HG02885 (cell line): ENCODE results near the gene FMO5.
"Not testable (repeated sequence)": the region's sequence is repeated elsewhere in the genome, so short reads cannot be mapped to it uniquely, and the experiment has no call there.

Experiments used
- ATAC-seq: cut with Tn5 transposase; IDR thresholded peaks from one replicate; pipeline ENCODE4 v1.9.1; 2021; ENCODE audit warnings: mild to moderate bottlenecking; ENCODE audit not compliant: unreplicated experiment, poor library complexity

The FMO5 gene

DNA sequence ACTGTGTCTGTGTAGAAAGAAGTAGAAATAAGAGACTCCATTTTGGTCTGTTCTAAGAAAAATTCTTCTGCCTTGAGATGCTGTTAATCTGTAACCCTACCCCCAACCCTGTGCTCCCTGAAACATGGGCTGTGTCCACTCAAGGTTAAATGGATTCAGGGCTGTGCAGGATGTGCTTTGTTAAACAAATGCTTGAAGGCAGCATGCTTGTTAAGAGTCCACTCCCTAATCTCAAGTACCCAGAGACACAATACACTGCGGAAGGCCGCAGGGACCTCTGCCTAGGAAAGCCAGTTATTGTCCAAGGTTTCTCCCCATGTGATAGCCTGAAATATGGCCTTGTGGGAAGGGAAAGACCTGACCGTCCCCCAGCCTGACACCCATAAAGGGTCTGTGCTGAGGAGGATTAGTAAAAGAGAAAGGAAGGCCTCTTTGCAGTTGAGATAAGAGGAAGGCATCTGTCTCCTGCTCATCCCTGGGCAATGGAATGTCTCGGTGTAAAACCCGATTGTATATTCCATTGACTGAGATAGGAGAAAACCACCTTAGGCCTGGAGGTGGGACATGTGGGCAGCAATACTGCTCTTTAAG is 15.1 kb upstream of the FMO5 start:
- not testable (repeated sequence) for ATAC-seq

DNA sequence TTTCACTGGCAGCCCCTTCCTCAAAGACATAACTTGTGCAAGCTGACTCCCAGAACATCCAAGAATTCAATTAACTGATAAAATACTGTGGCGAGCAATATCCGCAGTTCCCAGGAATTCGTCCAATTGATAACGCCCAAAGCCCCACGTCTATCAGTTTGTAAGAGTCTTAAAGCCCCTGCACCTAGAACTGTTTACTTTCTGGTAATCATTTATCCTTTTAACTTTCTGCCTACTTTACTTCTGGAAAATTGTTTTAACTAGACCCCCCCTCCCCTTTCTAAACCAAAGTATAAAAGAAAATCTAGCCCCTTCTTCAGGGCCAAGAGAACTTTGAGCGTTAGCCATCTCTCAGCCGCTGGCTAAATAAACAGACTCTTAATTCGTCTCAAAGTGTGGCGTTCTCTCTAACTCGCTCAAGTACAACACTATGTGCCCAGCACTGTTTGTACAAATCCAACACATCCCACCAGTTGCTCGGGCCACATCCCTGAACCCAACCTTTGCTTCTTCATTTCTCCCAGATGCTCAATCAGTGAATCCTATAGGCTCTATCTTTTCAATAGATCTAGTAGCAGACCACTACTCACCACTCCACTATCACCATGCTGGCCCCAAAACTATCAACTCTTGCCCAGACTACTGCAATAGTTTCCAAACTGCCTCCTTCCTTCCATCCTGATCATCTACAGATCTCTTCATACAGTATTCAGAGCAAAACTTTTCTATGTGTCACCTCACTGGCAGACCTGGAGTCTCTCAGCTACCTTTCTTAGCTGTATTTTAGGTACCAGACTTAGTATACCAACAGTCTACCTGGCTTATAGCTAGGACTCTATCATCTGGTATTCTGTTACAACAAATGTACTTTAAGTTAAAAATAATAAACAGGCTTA is 14.0 kb upstream of the FMO5 start:
- ATAC-seq = no peak

DNA sequence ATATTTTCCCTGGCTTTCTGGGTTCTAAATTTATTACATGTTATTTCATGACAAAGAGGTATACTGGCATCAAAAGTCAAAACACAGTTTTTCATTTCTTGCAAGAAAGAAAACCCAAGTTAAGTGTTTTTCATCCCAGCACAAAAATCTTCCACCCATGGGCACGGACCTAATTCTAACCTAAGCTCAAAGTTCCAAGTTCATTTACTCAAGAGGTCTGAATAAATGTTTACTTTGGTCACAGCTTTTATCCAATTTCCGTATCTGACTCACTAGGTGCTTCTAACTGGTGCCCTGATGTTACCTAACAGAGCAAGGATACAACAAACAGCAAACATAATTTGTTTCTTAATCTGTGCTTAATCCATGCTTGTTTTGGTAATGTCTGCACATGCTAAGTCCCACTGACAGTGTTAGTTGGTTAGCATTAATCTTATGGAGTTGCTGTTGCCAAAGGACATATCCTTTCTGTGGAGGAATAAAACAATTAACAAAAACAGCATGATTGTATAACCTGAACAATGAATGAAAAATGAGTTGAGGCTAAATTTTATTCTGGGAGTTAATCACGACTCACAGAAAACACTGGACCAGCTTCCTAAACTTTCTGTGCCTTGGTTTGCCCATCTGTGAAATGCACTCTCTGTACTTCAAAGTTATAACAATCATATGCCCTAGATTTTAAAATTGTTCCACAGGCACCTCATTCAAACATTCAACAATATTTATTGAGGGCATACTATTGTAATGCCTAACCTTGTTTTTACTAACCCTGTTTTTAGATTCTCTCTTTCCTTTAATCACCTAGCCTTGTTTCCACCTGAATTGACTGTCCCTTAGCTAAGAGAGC is 13.1 kb upstream of the FMO5 start:
- no peak for ATAC-seq

DNA sequence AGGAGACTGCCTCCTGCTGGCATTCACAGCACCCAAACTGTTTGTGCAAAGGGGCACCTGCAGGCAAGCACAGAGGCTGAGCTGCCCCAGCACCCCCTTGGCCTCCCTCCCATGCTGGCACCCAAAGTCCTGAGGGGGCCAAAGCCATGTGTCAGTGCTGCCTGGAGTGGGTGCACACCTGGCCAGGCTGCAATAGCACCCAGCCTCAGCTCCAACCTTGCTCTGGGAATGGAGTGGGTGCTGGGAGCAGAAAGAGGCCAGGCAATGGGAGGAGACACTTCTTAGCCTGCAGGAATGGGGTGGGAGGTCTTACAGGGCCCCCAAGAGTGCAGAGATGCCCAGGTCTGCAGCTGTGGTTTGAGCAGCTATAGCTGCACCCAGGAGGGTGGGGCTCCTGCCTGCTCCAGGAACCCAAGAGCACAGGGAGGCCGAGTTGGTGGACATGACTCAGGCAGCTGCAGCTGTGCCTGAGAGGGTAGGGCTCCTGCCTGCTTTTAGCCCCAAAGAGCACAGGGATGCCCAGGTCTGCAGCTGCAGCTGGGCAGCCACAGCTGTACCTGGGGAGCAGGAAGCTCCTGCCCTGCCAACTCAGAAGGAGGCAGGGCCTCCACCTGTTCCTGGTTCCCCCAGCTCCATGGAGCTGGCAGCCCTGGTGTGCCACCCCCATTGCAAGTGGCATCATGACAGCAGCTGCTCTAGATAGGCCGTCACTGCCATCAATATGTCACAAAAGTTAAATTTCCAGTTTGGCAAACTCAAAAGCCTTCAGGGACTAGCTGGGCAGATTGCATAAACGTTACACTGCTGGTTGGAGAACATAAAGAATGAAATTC is 12.0 kb upstream of the FMO5 start:
- no peak for ATAC-seq

DNA sequence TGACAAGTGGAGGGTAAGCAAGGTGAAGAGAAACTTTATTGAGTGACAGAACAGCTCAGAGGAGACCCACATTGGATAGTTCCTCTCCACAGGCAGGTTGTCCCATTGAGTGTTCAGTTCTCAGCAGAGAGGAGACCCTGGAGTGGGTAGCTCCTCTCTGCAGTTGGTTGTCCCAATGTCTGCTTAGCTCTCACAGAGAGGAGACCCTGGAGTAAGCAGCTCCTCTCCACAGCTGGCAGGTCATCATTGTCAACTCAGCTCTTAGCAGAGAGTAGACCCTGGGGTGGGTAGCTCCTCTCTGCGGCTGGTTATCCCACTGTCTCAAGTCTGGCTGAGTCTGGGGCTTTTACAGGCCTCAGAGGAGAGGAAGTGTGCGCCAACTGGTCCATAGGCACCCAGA is 11.3 kb upstream of the FMO5 start:
- no peak for ATAC-seq

DNA sequence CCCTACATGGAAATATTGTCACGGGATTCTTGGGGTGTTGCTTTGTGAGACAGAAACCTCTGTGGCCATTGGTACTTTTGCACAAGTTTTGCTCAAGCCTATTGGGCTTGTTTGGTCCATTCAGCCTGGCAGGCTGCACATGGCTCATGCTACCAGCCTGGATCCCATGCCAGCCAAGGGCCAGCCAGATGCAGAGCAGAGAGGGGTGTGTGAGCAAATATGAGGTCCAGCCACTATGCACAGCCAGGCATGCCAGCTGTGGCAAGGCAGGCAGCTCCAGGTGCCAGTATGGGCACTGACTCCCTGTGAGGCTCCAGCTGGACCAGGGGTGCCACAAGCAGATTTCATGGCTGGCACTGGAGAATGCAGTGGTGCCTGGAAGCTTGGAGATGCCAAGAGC is 10.7 kb upstream of the FMO5 start:
- ATAC-seq = no peak

DNA sequence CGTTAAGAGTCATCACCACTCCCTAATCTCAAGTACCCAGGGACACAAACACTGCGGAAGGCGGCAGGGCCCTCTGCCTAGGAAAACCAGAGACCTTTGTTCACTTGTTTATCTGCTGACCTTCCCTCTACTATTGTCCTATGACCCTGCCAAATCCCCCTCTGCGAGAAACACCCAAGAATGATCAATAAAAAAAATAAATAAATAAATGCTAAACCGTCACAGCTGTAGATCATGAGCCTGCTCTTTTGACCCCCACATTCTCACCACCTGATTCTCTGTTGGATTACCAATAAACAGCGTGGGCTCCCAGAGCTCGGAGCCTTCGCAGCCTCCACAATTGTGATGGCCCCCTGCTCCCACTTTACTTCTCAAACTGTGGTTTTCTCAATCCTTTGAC is 8.8 kb upstream of the FMO5 start:
- ATAC-seq = not testable (repeated sequence)

DNA sequence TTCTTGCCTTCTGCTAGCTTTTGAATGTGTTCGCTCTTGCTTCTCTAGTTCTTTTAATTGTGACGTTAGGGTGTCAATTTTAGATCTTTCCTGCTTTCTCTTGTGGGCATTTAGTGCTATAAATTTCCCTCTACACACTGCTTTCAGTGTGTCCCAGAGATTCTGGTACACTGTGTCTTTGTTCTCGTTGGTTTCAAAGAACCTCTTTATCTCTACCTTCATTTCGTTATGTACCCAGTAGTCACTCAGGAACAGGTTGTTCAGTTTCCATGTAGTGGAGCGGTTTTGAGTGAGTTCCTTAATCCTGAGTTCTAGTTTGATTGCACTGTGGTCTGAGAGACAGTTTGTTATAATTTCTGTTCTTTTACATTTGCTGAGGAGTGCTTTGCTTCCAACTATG is 5.9 kb upstream of the FMO5 start:
- not testable (repeated sequence) for ATAC-seq

DNA sequence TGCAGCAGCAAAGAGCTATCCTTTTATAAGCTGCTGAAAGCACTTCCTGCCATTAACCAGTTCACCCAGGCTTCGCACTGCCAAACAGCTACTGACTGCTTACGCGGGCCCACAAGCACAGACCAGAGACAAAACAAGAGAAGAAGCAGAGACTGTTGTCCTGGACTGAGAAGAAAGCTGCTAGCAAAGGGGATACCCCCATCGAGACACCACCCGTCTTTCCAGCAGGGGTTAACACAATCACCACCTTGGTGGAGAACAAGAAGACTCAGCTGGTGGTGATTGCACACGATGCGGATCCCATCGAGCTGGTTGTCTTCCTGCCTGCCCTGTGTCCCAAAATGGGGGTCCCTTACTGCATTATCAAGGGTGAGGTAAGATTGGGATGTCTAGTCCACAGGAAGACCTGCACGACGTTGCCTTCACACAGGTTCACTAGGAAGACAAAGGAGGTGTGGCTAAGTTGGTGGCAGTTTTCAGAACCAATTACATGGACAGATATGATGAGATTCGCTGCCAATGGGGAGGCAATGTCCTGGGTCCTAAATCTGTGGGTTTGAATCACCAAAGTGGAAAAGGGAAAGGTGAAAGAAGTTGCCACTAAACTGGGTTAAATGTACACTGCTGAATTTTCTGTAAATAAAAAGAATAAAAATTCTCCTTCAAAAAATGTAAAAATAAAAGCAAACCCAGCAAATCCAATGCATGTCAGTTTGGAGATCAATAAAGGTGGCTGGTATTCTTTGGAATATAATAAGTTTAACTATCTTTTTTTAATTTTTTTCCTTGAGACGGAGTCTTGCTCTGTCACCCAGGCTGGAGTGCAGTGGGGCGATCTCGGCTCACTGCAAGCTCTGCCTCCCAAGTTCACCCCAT is 1.2 kb downstream of the FMO5 start:
- ATAC-seq = no peak

DNA sequence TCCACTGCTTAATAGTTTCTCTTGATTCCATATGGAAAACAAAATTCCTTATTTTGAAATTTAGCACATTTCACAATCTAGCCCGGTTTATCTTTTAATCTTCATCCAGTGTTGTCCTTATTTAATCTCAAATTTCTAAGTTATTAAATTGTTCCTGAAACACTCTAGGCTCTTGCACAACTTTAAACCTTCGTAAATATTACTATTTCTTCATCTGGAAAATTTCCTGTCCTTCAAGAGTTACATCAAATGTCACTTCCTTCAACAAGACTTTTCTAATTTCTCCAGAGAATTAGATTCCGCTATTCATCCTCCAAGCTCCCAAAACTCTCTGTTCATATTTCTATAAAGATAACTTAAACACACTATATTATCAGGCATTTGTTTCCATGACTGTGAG is 6.5 kb downstream of the FMO5 start:
- no peak for ATAC-seq

DNA sequence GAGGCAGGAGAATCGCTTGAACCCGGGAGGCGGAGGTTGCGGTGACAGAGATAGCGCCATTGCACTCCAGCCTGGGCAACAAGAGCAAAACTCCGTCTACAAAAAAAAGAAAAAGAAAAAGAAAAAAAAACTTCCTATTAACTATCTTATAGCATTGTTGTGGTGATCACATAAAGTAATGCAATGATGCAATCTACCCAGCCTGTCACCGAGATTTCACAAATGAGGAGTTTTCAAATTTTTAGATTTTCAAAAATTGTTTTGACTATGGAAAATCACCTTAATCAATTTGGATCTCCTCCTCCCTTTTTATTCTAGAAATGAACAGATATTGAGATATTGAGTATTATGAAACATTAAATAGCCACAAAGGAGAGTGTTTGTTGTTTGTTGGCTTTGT is 8.0 kb downstream of the FMO5 start:
- ATAC-seq = no peak

DNA sequence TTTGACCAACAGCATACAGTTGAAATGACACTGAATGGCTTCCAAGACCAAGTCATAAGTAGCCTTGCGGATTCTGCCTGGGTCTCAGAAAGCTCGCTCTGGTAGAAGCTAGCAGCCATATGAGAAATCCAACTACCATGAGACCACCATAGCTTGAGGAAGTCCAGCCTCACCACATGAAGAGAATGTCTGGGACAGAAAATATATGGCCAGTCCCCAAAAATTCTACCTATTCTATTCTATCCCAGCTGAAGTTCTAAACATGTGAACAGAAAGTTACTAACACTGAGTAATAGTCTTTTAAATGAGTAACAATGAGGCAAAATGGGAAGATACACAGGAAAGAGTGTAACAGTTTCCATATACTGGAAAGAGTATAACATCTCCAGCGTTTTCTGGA is 9.0 kb downstream of the FMO5 start:
- ATAC-seq = no peak

DNA sequence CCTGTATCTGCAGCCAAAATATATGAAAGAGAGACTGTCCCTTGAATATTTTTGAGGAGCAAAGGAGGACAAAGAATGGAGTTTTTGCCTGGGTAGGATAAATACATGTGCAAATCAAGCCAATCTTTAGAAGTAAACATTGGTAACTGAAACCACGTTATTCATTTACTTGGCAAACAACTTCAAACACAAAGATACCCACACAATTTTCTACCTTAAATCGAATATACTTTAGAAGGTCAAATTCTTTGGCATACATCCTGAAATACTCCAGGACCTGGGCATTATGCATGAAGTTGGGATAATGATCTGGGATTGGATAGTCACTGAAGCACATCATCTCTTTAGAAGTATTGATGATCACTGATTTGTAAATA is 9.6 kb downstream of the FMO5 start:
- ATAC-seq = no peak

DNA sequence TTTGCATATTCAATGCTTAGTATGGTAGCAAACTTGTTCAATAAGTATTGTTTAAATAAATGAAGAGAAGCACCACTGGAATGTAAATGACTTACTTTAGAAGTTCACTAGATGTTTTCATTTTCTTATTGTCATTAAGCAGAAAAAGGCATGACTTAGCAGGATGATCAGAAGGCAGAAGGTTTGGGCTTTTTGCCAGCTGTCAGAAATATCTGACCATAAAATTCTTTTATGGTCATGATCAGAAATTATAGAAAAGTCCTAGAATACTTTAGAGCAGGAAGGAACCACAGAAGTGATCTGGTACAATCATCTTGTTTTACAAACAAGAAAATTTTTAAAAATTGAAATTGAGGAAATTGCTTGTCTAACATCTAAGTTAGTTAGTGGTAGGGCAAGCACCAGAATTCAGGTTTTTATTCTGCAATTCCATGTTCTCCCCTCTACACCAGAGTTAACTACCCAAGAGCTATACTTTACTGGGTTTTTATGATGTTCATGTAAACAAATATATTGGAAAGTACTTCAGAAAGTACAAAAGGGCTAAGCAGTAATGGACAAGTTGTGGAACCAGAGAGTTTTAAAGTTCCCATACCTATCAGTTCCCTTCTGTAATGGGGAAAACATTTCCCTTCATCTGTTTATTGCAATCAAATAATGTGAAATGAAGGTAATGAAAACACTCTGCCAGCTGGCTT is 10.1 kb downstream of the FMO5 start:
- ATAC-seq = no peak

DNA sequence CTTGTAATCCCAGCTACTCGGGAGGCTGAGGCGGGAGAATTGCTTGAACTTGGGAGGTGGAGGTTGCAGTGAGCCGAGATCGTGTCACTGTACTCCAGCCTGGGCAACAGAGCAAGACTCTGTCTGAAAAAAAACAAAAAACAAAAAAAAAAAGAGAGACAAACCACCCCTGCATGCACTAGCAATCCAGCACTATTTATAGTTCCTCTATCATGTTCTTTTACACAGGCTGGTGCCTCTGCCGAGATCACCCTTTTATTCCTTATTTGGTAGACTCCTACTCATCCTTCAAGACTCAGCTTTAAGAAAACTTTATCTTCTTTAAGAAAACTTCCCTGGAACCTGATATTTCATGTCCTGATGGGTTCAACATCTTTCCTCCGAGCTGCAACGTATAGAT is 10.8 kb downstream of the FMO5 start:
- no peak for ATAC-seq

DNA sequence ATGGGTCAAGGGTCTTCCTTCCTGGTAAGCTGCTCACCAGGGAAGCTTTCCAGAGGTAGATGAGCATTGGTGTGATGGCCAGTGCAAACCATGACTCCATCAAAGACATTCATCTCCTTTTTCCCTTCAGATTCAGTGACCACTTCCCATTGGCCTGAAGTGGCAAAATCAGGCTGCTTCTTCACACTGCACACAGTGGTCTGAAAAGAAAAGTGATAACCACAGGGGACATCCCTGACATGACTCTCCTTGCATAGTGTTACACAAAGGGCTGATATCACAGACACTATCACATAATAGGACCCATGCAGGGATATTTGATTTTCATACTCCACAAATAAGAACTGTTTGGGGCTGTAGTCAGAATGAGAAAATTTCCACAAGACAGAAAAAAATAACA is 11.9 kb downstream of the FMO5 start:
- no peak for ATAC-seq

DNA sequence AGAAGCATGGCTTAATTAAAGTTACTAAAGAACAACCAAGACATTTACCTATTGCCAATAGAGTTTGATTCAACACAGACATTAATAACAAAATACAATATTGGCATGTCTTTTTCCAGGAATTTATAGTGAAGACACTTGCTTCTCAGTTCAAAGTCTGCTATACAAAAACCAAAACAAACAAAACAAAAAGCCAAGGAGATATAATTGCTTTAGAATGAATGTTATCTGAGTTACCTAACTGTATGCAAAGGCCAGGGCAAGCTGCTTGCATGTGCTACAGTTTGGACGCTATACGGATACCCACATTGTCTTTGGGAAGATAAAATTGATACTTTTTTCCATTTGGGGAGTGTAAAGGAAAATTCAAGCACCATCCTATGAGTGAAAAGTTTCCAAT is 13.6 kb downstream of the FMO5 start:
- ATAC-seq = no peak

DNA sequence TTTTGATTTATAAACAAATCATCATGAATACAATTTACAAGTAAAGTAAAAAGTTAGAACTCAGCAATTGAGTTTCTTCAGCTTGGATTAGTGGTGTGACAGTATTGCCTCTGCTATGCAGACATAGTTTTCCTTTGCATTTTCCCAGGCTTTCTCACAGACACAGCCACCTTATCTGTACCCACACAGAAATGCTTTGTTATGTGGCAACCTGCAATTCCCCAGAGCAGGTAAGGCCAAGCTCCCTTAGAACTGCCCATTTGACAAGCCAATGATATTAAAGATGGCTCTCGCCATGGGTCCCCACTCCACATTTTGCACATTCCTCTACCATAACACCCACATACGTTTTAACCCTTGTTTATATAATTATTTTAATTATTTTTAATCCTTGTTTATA is 14.2 kb downstream of the FMO5 start:
- no peak for ATAC-seq
